Omental fat pad (tissue), 4 donors: ENCODE data around the gene TRIM3. TPM values are rescaled to one million over a fixed set of nuclear protein-coding genes. Genes with fewer than 3 reads are reported as not detected.

Experiments
- ATAC-seq: fragments of 150-250 bp; one replicate; pipeline ENCODE4 v1.9.1; 2016; ENCODE audit warnings: mild to moderate bottlenecking, moderate library complexity; ENCODE audit not compliant: low FRiP score
- DNase-seq: peaks from one replicate; pipeline ENCODE4 v3.0.0-alpha.2; 2019; ENCODE audit warnings: low spot score
- total RNA-seq, 4 donors: library from RNA; depleted of rRNA; stranded (reverse); fragments of >200 nt; gene quantifications; one replicate each; pipeline ENCODE4 v1.1.0, GENCODE V29; 2016
- TF ChIP-seq, protein P1 (sequence below), 3 donors: fragments of 450-650 bp; IDR thresholded peaks; one replicate each; pipeline ENCODE4 v1.5.1; 2016 to 2017; ENCODE audit warnings: antibody characterized with exemption in 3 of 3, mild to moderate bottlenecking in 3 of 3, moderate library complexity in 2 of 3

Gene TRIM3
- total RNA-seq, 4 donors from 2014 or later = 16.9 to 27.4 (median 22.1) TPM

DNA sequence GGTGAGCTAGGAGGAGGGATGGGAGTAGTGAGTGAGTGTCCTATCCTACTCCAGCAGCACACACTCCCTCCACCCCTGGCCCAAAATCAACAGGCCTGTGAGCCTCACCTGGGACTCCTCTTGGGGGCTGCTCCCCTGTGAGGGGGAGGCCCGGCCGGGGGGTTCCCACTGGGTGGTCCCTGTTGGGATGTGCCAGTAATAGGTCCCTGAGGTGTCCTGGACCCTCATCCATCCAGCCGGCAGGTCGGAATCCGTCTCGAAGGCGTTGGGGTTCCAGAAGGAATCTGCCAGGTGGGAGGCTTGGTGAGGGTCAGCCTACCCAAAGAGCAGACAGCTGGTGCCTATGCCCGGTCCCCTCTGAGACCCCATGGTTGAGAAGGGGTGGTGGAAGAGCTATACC is 70.2 kb downstream of the TRIM3 start:
- ATAC-seq (no peak), DNase-seq (no peak)
- TF ChIP-seq, protein P1, sequence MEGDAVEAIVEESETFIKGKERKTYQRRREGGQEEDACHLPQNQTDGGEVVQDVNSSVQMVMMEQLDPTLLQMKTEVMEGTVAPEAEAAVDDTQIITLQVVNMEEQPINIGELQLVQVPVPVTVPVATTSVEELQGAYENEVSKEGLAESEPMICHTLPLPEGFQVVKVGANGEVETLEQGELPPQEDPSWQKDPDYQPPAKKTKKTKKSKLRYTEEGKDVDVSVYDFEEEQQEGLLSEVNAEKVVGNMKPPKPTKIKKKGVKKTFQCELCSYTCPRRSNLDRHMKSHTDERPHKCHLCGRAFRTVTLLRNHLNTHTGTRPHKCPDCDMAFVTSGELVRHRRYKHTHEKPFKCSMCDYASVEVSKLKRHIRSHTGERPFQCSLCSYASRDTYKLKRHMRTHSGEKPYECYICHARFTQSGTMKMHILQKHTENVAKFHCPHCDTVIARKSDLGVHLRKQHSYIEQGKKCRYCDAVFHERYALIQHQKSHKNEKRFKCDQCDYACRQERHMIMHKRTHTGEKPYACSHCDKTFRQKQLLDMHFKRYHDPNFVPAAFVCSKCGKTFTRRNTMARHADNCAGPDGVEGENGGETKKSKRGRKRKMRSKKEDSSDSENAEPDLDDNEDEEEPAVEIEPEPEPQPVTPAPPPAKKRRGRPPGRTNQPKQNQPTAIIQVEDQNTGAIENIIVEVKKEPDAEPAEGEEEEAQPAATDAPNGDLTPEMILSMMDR (IDR thresholded peaks at IDR 0.05) = no peak

DNA sequence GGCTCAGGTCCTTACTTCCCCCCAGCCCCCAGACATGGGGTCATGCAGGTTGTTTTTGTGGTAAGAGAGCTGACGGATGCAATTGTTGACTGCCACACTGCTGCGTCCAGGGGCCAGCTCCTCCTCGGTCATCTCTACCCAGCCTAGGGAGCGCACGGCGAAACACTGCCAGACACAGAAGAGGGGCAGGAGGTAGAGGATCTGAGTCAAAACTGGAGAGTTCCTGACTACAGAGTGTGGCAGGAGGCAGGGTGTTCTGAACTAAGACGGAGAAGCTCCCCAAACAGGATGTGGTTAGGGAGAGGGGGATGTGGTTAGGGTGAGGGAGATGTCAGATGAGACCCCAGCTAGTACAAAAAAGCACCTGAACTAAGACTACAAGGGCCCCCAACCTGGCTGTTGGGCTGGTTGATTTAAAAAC is 71.2 kb downstream of the TRIM3 start:
- TF ChIP-seq, protein P1 (IDR thresholded peaks at IDR 0.05) = no peak
- no peak for DNase-seq
- no peak for ATAC-seq

DNA sequence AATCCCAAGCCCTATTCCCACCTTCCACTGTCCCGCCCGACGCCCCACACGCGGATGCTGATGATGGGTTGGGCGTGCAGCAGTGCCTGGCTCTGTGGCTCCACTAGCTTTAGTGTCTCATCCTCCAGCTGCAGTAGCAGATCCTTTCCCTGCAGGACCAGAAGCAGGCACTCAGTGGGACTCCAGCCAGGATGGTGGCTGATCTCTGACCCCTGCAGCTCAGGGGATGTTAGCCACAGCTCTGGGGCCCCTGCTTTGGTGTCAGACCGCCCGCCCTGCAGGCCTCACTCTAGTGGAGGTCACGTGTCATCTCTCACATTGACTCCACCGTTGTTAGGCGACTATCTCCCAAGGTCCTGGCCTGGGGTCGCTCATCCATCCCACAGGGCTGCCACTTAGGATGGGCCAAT is 71.7 kb downstream of the TRIM3 start:
- ATAC-seq (no peak), DNase-seq (no peak)
- TF ChIP-seq, protein P1 (IDR thresholded peaks at IDR 0.05) = no peak

DNA sequence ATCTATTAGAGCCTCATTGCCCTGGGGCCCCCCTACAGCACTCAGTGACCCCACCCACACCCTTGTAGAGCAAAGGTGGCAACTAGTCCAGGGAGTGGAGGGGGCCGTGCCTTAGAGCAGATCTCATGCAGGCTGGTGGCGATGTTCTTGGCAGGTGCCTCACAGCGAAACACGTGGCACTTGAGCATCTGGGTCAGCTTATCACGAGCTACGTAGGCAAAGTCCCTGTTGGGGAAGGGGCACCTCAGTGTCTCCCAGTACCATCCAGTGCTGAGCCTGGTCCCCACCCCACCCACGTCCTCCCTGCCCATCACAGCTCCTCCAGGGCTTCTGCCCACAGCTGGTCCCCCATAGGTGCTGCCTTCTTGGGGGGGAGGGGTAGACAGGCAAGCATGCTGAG is 72.3 kb downstream of the TRIM3 start:
- ATAC-seq = no peak
- no peak for DNase-seq
- TF ChIP-seq, protein P1 (IDR thresholded peaks at IDR 0.05) = no peak

DNA sequence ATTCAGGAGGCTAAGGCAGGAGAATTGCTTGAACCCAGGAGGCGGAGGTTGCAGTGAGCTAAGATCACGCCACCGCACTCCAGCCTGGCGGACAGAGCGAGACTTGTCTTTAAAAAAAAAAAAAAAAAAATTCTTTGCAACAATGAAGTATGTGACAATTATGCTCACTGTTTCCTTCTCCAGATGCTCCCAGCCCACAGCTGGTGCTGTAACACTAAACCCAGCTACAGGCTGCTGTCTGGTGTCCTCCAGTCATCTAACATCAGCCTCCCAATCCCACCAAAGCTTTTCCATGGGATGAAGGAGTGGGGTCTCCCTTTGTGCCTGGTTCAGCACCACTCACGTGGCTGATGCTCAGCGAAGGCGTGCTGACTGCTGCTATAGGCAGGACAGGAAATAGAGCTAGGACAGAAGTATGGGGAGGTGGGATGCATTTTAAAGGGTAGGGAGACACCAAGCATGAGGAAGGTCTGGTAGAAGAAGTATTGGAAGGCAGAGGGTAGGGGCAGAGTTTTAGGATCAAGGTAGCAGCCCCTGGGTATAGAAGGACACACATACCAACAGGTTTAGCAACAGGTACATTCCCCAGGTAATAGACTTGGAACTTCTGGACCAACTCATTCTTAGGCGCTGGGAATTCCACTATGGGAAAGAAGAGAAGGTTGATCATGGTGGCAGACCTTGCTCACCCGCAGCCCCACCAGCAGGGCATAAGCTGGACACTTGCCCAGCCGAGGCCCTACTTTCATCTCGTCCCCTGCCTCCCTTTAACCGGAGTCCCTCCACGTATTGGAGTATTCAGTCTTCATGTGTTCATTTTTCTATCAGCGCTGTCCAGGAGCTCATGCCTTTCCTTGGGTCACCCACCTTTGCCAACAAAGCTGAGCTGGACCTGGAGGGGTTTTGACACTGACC is 73.1 kb downstream of the TRIM3 start:
- DNase-seq (no peak), ATAC-seq (no peak)
- TF ChIP-seq, protein P1 (IDR thresholded peaks at IDR 0.05) = no peak

Other genes with a start within 250 kb of the TRIM3 start
- 10 to 100 TPM; 23.8 to 50.9 (median 43.9) TPM for gene FHIP1B, start 239.3 kb downstream of the TRIM3 start, total RNA-seq
- under 1 TPM in 1 of 4 donors, not detected in 3; 0.28 TPM for gene CNGA4, start 234.9 kb downstream of the TRIM3 start, total RNA-seq
- gene CCKBR, start 214.1 kb downstream of the TRIM3 start, total RNA-seq = not detected
- 100 to 1,000 TPM in 2 of 4 donors, 10 to 100 TPM in 2; 78.7 to 209 (median 139) TPM for gene CAVIN3, start 153.4 kb downstream of the TRIM3 start, total RNA-seq
- gene SMPD1, start 83.5 kb downstream of the TRIM3 start, total RNA-seq = 10 to 100 TPM; 21.4 to 23.7 (median 22.5) TPM
- 10 to 100 TPM; 19.8 to 39.9 (median 33.3) TPM for gene APBB1, start 54.8 kb downstream of the TRIM3 start, total RNA-seq
- gene HPX, start 33.0 kb downstream of the TRIM3 start, total RNA-seq = 1 to 10 TPM; 1.7 to 2.5 (median 2.0) TPM
- 10 to 100 TPM; 51.3 to 63.3 (median 54.1) TPM for gene ARFIP2, start 7.4 kb upstream of the TRIM3 start, total RNA-seq
- 10 to 100 TPM; 42.7 to 60.6 (median 47.8) TPM for gene TIMM10B, start 7.6 kb upstream of the TRIM3 start, total RNA-seq
- 10 to 100 TPM; 11.7 to 20.5 (median 16.6) TPM for gene DNHD1, start 23.3 kb upstream of the TRIM3 start, total RNA-seq
- 10 to 100 TPM; 16.9 to 30.4 (median 19.3) TPM for gene RRP8, start 129.7 kb upstream of the TRIM3 start, total RNA-seq
- 100 to 1,000 TPM in 3 of 4 donors, 10 to 100 TPM in 1; 92.1 to 189 (median 118) TPM for gene ILK, start 129.8 kb upstream of the TRIM3 start, total RNA-seq
- gene TAF10, start 138.3 kb upstream of the TRIM3 start, total RNA-seq = 10 to 100 TPM; 31.9 to 52.6 (median 37.1) TPM
- 10 to 100 TPM; 73.8 to 95.0 (median 83.9) TPM for gene TPP1, start 145.5 kb upstream of the TRIM3 start, total RNA-seq
- gene DCHS1, start 181.9 kb upstream of the TRIM3 start, total RNA-seq = 10 to 100 TPM; 12.6 to 26.3 (median 19.4) TPM
- 10 to 100 TPM; 20.0 to 31.6 (median 29.0) TPM for gene MRPL17, start 209.4 kb upstream of the TRIM3 start, total RNA-seq